GM18517 (cell line): ENCODE data around the gene ZRANB1.

Experiments
- ATAC-seq: cut with Tn5 transposase; IDR thresholded peaks from one replicate; pipeline ENCODE4 v1.9.1; 2021; ENCODE audit warnings: mild to moderate bottlenecking, moderate library complexity; ENCODE audit not compliant: unreplicated experiment

Gene ZRANB1

GRCh38 chr10:125033146-125033924, 91.4 kb downstream of the ZRANB1 start:
- ATAC-seq = no peak

- no peak for ATAC-seq
Measured at GRCh38 chr10:125034675-125035074, 92.8 kb downstream of the ZRANB1 start.

DNA sequence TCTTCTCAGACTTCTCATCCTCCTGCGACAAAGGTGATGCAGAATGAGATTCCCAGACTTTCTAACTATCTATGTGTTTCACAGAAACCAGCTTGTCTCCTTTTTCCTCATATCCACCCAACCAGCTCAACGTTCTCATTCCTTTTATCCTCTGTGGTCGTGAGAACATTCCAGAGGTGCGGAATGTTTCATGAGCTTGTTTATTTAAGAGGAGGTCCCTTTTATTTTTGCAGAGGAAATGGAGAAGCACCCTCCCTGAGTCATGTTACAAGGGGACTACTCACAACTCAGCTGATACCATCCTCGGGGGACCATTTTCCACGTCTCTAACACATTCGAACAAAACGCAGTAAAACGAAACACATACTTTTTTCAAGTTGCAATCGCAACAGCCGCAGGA, 93.2 kb downstream of the ZRANB1 start:
- no peak for ATAC-seq

- ATAC-seq = no peak
Measured at GRCh38 chr10:125035588-125036295, 93.8 kb downstream of the ZRANB1 start.

- ATAC-seq = no peak
Measured at GRCh38 chr10:125037145-125037877, 95.4 kb downstream of the ZRANB1 start.
